PC-9 (cell line): ENCODE results near the gene UBALD2. TPM values are rescaled to one million over a fixed set of nuclear protein-coding genes. Genes with fewer than 3 reads are reported as not detected.

Source experiments
- BruUV-seq: library from RNA; stranded (reverse); fragments of 400-500 nt; replicated peaks from 2 replicates; lab custom pipeline; 2021; lab: Mats Ljungman, UMichigan
- CTCF ChIA-PET: fragments of 300-600 bp; sonication (Branson Sonifier 250); formaldehyde crosslinking; loops from one replicate; lab custom pipeline; 2022; ENCODE audit warnings: antibody characterized with exemption; lab: Charles Lee
- POLR2A ChIA-PET: fragments of 300-600 bp; sonication (Branson Sonifier 250); formaldehyde crosslinking; loops from one replicate; lab custom pipeline; 2022; ENCODE audit warnings: antibody characterized with exemption; ENCODE audit not compliant: unreplicated experiment; lab: Charles Lee
- DNase-seq, 2 experiments: peaks; one replicate each; pipeline versions ENCODE4 v3.0.0 to v3.0.0-alpha.2; 2015 to 2022; ENCODE audit warnings: mixed read lengths in 1 of 2
- H2AFZ ChIP-seq: fragments of 200-600 bp; sonication (generic); 2 replicates; pipeline ENCODE4 v1.8.1; 2017; ENCODE audit warnings: antibody characterized with exemption
- H3F3A ChIP-seq: fragments of 200-600 bp; sonication (generic); 2 replicates; pipeline ENCODE4 v1.8.1; 2017; ENCODE audit warnings: antibody characterized with exemption, mild to moderate bottlenecking, low read depth; ENCODE audit not compliant: insufficient read depth
- H3K27ac ChIP-seq: fragments of 200-600 bp; sonication (generic); 2 replicates; pipeline ENCODE4 v1.6.1; 2016; ENCODE audit warnings: mixed run types
- H3K27me3 ChIP-seq: fragments of 200-600 bp; sonication (generic); 2 replicates; pipeline ENCODE4 v1.6.1; 2016; ENCODE audit warnings: low read depth, mixed run types; ENCODE audit not compliant: insufficient read depth
- H3K36me3 ChIP-seq: fragments of 200-600 bp; sonication (generic); 2 replicates; pipeline ENCODE4 v1.6.1; 2016; ENCODE audit warnings: low read depth, mixed run types
- H3K4me1 ChIP-seq: fragments of 200-600 bp; sonication (generic); replicated peaks from 2 replicates; pipeline ENCODE4 v1.6.1; 2016; ENCODE audit warnings: mixed run types; ENCODE audit not compliant: insufficient read depth
- H3K4me2 ChIP-seq: fragments of 200-600 bp; sonication (generic); 2 replicates; pipeline ENCODE4 v1.6.1; 2017; ENCODE audit warnings: mixed run types
- H3K4me3 ChIP-seq: fragments of 200-600 bp; sonication (generic); 2 replicates; pipeline ENCODE4 v1.6.1; 2016; ENCODE audit warnings: mixed run types
- H3K79me2 ChIP-seq: fragments of 200-600 bp; sonication (generic); 2 replicates; pipeline ENCODE4 v1.6.1; 2017; ENCODE audit warnings: low read depth, mixed run types
- H3K9me2 ChIP-seq: fragments of 200-600 bp; sonication (generic); 2 replicates; pipeline ENCODE4 v1.8.1; 2017; ENCODE audit warnings: mild to moderate bottlenecking; ENCODE audit not compliant: insufficient read depth
- H3K9me3 ChIP-seq: fragments of 200-600 bp; sonication (generic); 2 replicates; pipeline ENCODE4 v1.8.1; 2016; ENCODE audit warnings: low read depth; ENCODE audit not compliant: insufficient read depth
- H4K20me1 ChIP-seq: fragments of 200-600 bp; sonication (generic); 2 replicates; pipeline ENCODE4 v1.8.1; 2017; ENCODE audit not compliant: insufficient read depth
- EZH2 ChIP-seq: fragments of 200-600 bp; sonication (generic); IDR thresholded peaks from 2 replicates; pipeline ENCODE4 v1.8.0; 2017; ENCODE audit warnings: antibody characterized with exemption, low read depth
- intact Hi-C: fragments of 100-400 bp; cut with micrococcal nuclease; formaldehyde crosslinking; loops from one replicate; pipeline ENCODE4 v1.10.0; 2022; ENCODE audit not compliant: unreplicated experiment
- total RNA-seq: library from RNA; stranded (reverse); gene quantifications from 2 replicates; pipeline ENCODE4 v1.2.3, GENCODE V29; 2021
- TF ChIP-seq, protein P1 (sequence below): fragments of 200-600 bp; sonication (generic); conservative IDR thresholded peaks from 2 replicates; pipeline ENCODE4 v1.6.1; 2017; ENCODE audit warnings: mixed run types, antibody characterized with exemption, mild to moderate bottlenecking, moderate library complexity

The UBALD2 gene
- total RNA-seq, 1 experiment from 2014 or later, result 134 TPM

DNA sequence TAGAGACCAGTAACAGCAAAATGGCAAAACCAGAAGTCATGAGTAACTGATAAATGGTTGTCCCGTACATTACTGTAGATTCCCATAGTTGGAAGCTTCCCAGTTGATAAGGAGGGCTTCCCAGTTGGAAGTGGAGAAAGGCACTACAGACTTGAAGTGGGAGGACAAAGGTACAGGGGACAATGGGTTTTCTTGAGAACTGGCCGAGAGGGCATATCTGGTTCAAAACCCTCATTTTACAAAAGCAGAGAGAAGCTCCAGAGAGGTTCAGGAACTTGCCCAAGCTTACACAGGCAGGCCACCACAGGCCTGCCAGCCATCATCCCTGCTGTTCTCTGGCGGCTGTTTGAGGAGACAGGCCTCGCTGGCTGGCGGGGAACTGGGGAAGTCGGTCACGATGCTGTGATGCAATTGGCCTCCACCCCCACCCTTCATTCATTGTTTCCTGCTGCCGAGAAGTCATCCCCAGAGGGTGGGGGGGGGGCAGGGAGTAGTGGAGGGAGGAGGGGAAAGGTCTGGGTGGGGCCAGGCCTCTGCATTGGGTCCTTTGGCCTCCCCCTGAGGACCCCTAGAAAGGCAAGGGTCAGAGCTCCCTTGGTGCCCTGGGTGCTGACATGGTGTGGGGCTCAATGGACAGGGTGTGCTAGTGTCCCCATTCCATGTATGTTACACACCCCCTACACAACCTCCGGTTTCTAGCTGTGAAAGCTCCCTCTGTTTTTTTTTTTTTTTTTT is 3.0 kb downstream of the UBALD2 start:
- no peaks in the 10 kb centered on the region for H3K9me3 ChIP-seq
- peaks cover 31% of the 10 kb centered on the region for H3K4me1 ChIP-seq
- no peaks in the 10 kb centered on the region for H3K36me3 ChIP-seq
- no peaks in the 10 kb centered on the region for H3K9me2 ChIP-seq
- peak overlapping the region; percentile 91 for H3K4me2 ChIP-seq
- TF ChIP-seq, protein P1, sequence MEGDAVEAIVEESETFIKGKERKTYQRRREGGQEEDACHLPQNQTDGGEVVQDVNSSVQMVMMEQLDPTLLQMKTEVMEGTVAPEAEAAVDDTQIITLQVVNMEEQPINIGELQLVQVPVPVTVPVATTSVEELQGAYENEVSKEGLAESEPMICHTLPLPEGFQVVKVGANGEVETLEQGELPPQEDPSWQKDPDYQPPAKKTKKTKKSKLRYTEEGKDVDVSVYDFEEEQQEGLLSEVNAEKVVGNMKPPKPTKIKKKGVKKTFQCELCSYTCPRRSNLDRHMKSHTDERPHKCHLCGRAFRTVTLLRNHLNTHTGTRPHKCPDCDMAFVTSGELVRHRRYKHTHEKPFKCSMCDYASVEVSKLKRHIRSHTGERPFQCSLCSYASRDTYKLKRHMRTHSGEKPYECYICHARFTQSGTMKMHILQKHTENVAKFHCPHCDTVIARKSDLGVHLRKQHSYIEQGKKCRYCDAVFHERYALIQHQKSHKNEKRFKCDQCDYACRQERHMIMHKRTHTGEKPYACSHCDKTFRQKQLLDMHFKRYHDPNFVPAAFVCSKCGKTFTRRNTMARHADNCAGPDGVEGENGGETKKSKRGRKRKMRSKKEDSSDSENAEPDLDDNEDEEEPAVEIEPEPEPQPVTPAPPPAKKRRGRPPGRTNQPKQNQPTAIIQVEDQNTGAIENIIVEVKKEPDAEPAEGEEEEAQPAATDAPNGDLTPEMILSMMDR, result no peak
- TF ChIP-seq EZH2, result no peak
- peaks cover 5% of the 10 kb centered on the region; the same call in 1 of the 2 replicates for H4K20me1 ChIP-seq
- ChIA-PET CTCF (interaction anchor here (0.5 to 0.6 kb wide), 2 partner anchors 53 to 278 kb away, joined by 3 read pairs; no protein-coding TSS in a partner anchor), POLR2A (interaction anchor here (0.5 to 0.7 kb wide), 3 partner anchors 16 to 160 kb away, joined by 3 to 15 read pairs (median 9); no protein-coding TSS in a partner anchor)
- H3F3A ChIP-seq, result peaks cover 24% of the 10 kb centered on the region
- no peak overlapping the region for H3K27ac ChIP-seq
- TSS peak; percentile 80 for BruUV-seq
- H2AFZ ChIP-seq, result no peak overlapping the region
- DNase-seq, result no peak
- H3K27me3 ChIP-seq, result no peaks in the 10 kb centered on the region
- intact Hi-C loops, result no loop called here
- peaks cover 42% of the 10 kb centered on the region for H3K79me2 ChIP-seq
- no peak overlapping the region; the same call in 1 of the 2 replicates for H3K4me3 ChIP-seq

DNA sequence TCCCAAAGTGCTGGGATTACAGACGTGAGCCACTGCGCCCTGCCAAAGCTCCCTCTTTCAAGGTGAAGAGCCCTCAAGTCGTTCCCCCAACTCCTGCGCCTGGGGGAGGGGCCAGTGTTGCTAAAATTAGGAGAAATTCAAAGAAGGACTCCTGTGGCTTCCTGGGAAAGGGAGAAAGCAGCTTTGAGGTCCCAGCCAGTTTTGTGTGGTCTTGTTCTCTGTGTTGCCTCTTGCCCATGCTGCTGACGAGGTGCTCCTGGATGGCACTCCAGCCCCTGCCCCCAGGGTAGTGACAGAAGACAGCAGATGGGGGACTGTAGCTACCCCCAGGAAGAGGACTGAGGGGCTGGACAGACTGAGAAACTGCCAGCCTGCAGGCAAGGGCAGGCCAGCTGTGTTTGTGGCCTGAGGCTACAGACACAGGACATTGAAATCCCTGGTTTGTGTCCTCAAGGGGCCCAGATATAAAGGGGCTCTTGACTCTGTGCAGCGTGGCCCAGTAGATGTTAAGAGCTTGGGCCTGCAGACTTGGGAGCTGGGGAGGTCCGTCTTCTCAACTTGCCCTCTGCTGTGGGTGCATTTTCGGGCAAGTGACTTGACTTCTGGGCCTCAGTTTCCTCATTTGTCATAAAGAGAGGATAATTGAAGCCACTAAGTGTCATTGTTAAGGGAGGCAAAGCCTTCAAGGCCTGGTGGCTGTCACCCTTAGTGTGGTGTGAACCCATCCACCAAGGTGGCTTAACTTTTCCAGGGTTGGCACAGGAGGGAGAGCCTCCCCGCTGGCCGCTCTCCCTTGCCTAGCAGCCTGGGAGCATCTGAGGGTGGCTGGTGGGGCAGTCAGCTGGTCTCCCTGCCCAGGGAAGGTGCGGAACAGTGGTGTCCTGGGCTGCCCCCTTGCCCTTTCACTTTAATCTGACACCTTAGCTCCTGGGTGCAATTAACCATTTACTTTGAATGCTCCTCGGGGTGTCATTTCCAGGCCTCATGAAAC is 4.1 kb downstream of the UBALD2 start:
- DNase-seq, result no peak
- no peak for TF ChIP-seq EZH2
- TF ChIP-seq, protein P1, result no peak
- H3F3A ChIP-seq, result peaks cover 13% of the 10 kb centered on the region
- H3K4me3 ChIP-seq, result no peak overlapping the region
- ChIA-PET CTCF (interaction anchor here (0.6 kb wide), 3 partner anchors 11 to 142 kb away, joined by 3 to 4 read pairs (median 3); no protein-coding TSS in a partner anchor), POLR2A (interaction anchor here (0.7 kb wide), 1 partner anchor 17 kb away, joined by 15 read pairs; no protein-coding TSS in a partner anchor)
- H3K79me2 ChIP-seq, result peaks cover 42% of the 10 kb centered on the region
- intact Hi-C loops, result no loop called here
- no peak overlapping the region for H3K4me2 ChIP-seq
- peaks cover 20% of the 10 kb centered on the region for H3K4me1 ChIP-seq
- H4K20me1 ChIP-seq, result peaks cover 5% of the 10 kb centered on the region; the same call in 1 of the 2 replicates
- no peak overlapping the region for H2AFZ ChIP-seq
- no peaks in the 10 kb centered on the region for H3K9me2 ChIP-seq
- no peaks in the 10 kb centered on the region for H3K9me3 ChIP-seq
- no TSS peak for BruUV-seq
- no peaks in the 10 kb centered on the region for H3K36me3 ChIP-seq
- no peaks in the 10 kb centered on the region for H3K27me3 ChIP-seq
- no peak overlapping the region for H3K27ac ChIP-seq

DNA sequence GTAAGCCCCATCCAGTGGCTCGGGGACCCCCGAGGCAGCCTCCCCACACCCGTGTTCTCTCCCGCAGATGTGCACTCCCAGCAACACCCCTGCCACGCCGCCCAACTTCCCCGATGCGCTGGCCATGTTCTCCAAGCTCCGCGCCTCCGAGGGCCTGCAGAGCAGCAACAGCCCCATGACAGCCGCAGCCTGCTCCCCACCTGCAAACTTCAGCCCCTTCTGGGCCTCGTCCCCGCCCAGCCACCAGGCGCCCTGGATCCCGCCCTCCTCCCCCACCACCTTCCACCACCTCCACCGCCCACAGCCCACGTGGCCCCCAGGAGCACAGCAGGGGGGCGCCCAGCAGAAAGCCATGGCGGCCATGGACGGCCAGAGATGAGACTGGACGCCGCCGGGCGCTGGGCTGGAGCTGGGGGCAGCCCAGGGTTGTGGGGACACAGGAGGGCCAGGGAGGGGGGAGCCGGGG is 5.0 kb downstream of the UBALD2 start:
- no peak overlapping the region for H3K4me3 ChIP-seq
- POLR2A ChIA-PET, result interaction anchor here (0.5 kb wide), 1 partner anchor 13 kb away, joined by 5 read pairs; no protein-coding TSS in a partner anchor
- no peak for DNase-seq
- H3K4me1 ChIP-seq, result peaks cover 17% of the 10 kb centered on the region
- TF ChIP-seq EZH2, result no peak
- TF ChIP-seq, protein P1, result no peak
- intact Hi-C loops, result loop anchor here (10.0 kb wide), 2 partner anchors 365 to 495 kb away; partner anchors contain the start of gene MRPL38
- H3K9me3 ChIP-seq, result no peaks in the 10 kb centered on the region
- H4K20me1 ChIP-seq, result peaks cover 5% of the 10 kb centered on the region; the same call in 1 of the 2 replicates
- no peaks in the 10 kb centered on the region for H3K27me3 ChIP-seq
- H3F3A ChIP-seq, result peaks cover 9% of the 10 kb centered on the region
- no peak overlapping the region for H3K27ac ChIP-seq
- CTCF ChIA-PET, result interaction anchor here (0.6 kb wide), 2 partner anchors 138 to 143 kb away, joined by 3 to 4 read pairs; no protein-coding TSS in a partner anchor
- no TSS peak for BruUV-seq
- H2AFZ ChIP-seq, result no peak overlapping the region
- no peak overlapping the region for H3K4me2 ChIP-seq
- H3K79me2 ChIP-seq, result peaks cover 42% of the 10 kb centered on the region
- no peaks in the 10 kb centered on the region for H3K9me2 ChIP-seq
- no peaks in the 10 kb centered on the region for H3K36me3 ChIP-seq
